SIG-M5 treated with dmso at 0.1 percent for 504 hours (cell line): ENCODE results near the gene PALM.

Experiments
- DNase-seq: peaks from one replicate; lab custom pipeline; 2025; ENCODE audit not compliant: unreplicated experiment; lab: John Stamatoyannopoulos, UW

Gene PALM

DNA sequence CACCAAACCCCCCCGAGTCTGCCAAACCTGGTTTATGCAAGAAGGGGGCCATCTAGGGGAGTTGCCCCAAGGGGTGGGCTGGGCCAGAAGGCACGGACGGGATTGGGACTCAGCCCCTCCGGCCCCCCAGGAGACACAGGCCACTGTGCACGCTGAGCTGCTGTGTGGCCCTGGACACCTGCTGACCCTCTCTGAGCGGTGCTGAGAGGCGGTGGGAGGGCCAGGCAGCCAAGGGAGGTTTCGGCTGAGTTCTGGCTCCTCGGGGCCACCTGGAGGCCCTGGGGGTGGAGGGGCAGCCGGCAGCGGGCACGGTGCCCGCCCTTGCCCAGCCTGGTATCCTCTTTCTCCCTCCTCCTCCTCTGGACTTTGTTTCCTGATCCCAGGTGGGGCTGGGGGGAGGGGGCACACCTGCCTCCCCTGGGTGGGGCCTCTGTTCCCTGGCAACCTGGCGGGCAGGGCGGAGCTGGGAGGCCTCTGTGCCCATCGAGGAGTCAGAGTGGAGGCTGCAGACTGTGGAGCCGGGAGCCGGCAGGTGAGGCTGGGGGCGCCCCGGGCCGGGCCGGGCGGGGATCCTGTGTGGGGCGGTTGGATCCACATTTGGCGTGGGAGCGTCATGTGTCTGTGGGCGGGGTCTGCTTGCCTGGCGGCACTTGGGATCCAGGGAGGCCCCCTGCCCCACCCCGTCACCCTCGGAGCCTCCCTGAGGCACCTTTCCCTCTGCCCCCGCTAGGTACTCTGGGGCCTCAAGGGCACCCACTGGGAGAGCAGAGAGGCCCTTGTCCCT, 42.1 kb downstream of the PALM start, which contains the start of gene MISP:
Gene MISP, plus strand, starts transcription at position 473 of the 784 bp plus-strand sequence. CDS start 5,835 bp downstream, outside the sequence.
- DNase-seq: peak; percentile 45

DNA sequence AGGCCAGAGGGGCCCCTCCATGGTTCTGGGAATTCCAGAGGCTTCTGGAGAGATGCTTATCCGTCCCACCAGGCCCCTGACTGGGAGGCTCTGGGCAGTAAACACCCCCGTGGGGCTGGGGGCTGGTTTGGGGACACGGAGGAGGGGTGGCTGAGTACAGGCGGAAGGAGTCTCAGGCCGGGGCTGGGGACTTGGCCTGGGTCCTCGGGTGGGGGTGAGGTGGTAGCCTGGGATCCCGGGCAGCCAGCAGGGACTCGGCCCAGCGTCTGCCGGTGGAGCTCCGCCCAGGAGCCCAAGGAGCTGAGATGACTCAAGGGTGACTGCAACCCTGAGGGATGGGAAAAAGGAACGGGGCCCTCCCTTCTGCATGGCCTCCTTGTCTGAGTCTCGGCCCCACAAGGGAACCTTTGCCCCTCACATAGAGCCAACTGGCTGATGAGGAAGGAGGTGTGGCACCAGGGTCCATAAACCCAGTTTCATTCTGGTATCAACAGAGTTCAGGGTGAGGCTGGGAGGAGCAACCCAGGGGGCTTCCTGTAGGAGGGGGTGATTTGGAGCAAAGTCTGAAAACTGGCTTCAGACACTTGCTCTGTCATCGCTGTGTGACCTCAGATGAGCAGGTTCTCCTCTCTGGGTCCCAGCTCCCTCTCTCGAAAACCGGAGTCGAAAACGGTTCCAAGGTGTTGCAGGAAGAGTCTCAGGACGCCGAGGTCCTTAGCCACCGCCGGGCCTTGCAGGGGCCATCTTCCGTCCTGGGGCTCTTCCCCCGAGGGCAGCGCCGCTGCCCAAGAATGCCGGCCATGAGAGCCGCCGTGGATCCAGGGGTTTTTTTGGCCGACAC, 43.0 kb downstream of the PALM start:
- DNase-seq: peak; percentile 42

DNA sequence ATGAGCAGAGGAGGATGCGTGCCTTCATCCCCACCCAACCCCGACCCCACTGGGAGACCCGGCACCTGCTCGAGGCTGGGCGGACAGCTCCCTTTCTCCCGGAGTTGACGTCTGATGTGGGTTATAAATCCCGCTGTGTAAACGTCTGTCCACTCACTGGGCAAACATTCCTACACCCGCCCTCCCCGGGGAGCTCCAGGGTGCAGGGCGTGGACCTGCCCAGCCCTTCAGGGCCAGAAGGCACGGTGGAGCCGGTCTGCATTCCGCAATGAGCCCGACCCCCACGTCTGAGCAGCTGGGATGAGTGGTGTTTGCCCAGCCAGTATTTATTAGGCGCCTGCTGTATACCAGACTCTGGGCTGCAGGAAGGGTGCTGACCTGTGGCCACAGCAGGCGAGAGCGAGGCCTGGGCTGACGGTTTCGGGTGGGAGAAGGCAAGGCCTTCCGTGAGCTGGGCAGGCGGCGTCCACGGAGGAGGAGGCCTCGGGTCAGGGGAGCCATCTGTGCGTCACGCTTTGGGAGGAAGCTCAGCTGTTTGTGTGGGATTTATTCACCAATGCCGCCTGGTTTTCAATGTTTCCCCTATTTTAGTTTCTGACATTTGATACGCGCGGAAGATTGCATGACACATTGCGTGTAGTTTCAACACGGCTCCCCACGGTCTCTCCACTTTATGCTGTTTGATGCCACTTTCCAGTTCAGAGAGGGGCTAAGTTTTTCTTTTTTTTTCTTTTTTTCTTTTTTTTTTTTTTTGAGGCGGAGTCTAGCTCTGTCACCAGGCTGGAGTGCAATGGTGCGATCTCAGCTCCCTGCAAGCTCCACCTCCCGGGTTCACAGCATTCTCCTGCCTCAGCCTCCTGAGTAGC, 44.1 kb downstream of the PALM start:
- DNase-seq: peak; percentile 83

DNA sequence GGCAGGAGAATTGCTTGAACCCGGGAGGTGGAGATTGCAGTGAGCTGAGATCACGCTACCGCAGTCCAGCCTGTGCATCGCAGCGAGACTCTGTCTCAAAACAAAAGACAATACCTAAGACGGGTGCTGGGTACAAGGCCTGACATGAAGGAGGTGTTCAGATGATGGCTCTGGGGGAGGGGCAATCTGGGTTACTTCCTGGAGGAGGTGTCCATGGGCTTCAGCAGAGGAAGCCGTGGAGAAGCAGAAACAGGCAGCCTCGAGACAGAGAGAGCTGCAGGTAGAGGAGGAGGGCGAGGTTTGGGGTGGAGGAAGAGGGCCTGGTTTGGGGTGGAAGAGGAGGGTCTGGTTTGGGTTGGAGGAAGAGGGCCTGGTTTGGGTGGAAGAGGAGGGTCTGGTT, 45.8 kb downstream of the PALM start:
- no peak for DNase-seq

DNA sequence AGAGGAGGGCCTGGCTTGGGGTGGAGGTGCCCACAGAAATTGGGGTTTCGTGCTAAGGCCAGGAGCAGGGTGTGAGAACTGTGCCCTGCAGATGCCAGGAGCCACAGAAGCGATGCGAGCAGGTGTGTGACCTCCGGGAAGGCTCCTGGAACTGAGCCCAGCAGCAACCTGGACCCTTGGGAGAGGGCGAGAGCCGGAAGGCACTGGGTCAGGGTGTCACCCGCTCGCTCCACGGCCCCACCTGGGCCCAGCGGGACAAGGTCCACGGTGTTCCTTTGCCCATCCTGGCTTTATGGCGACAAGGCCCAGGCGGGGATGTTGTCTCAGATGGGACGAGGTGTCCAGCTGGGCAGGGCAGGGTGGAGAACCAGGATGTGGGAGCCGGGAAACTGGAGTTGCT, 46.3 kb downstream of the PALM start:
- DNase-seq: no peak

DNA sequence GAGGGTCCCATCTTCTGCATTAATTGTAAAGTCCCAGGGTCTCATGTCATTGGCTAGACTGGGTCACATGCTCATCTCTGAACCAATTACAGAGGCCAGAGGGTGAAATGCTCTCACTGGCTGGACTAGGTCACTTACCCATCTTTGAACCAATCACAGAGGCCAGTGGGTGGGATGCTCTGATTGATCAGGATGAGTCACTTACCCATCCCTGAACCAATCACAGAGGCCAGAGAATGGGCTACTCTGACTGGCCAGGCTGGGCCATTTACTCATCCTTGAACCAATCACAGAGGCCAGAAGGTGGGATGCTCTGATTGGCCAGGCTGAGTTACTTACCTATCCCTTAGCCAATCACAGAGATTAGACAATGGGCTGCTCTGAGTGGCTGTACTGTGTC, 47.5 kb downstream of the PALM start:
- no peak for DNase-seq

DNA sequence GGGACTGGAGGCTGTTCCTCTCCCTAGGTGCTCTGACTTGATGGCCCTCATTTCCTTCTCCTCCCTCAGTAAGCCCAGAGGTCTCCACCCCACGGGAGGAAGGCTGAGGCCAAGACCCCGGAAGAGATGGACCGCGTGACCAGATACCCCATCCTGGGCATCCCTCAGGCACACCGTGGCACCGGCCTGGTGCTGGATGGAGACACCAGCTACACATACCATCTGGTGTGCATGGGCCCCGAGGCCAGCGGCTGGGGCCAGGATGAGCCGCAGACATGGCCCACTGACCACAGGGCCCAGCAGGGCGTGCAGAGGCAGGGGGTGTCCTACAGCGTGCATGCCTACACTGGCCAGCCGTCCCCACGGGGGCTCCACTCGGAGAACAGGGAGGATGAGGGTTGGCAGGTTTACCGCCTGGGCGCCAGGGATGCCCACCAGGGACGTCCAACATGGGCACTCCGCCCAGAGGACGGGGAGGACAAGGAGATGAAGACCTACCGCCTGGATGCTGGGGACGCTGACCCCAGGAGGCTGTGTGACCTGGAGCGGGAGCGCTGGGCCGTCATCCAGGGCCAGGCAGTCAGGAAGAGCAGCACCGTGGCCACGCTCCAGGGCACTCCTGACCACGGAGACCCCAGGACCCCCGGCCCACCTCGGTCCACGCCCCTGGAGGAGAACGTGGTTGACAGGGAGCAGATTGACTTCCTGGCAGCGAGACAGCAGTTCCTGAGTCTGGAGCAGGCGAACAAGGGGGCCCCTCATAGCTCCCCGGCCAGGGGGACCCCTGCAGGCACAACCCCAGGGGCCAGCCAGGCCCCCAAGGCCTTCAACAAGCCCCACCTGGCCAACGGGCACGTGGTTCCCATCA, 48.3 kb downstream of the PALM start:
- no peak for DNase-seq

DNA sequence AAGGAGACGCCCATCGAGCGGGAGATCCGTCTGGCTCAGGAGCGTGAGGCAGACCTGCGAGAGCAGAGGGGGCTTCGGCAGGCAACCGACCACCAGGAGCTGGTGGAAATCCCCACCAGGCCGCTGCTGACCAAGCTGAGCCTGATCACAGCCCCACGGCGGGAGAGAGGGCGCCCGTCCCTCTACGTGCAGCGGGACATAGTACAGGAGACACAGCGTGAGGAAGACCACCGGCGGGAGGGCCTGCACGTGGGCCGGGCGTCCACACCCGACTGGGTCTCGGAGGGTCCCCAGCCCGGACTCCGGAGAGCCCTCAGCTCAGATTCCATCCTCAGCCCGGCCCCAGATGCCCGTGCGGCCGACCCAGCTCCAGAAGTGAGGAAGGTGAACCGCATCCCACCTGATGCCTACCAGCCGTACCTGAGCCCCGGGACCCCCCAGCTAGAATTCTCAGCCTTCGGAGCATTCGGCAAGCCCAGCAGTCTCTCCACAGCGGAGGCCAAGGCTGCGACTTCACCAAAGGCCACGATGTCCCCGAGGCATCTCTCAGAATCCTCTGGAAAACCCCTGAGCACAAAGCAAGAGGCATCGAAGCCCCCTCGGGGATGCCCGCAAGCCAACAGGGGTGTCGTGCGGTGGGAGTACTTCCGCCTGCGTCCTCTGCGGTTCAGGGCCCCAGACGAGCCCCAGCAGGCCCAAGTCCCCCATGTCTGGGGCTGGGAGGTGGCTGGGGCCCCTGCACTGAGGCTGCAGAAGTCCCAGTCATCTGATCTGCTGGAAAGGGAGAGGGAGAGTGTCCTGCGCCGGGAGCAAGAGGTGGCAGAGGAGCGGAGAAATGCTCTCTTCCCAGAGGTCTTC, 49.3 kb downstream of the PALM start:
- DNase-seq: no peak

DNA sequence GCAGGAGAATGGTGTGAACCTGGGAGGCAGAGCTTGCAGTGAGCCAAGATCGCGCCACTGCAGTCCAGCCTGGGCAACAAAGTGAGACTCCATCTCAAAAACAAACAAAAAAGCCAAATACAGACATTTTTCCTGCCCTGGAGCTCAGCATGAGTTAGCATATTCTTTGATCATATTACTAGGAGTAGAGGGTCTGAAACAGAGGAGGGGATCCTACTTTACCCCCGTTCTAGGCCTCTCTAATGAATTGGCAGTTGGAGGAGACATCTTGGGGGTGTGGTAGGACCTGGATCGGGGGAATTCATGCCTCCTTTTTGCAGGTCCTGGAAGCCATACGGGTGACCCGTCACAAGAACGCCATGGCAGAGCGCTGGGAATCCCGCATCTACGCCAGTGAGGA, 54.4 kb downstream of the PALM start:
- no peak for DNase-seq

DNA sequence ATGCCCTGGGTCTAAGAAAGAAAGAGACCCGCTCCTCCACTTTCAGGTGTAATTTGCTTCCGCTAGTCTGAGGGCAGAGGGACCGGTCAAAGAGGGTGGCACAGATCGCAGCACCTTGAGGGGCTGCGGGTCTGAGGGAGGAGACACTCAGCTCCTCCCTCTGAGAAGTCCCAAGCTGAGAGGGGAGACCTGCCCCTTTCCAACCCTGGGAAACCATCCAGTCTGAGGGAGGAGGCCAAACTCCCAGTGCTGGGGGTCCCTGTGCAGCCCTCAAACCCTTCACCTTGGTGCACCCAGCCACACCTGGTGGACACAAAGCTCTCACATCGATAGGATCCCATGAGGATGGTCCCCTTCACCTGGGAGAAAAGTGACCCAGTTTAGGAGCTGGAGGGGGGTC, 55.1 kb downstream of the PALM start:
- no peak for DNase-seq

DNA sequence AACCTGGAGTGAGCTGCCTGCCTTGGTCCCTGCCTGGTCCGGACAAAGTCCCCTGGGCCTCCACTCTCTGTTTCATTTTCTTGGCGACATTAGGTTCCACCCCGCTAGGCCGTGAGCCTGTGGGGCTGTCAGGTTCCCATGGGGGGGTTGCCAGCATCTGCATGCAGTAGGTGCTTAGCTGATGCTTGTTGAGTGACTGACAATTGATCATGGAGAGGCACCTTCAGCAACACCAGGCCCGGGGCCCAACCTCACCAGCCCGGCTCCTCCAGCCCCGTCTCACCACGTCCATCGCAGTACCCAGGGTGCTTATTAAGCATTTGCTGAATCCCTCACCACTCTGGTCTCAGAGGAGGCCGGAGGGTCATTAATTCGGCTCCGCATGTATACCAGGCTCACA, 55.6 kb downstream of the PALM start:
- no peak for DNase-seq

DNA sequence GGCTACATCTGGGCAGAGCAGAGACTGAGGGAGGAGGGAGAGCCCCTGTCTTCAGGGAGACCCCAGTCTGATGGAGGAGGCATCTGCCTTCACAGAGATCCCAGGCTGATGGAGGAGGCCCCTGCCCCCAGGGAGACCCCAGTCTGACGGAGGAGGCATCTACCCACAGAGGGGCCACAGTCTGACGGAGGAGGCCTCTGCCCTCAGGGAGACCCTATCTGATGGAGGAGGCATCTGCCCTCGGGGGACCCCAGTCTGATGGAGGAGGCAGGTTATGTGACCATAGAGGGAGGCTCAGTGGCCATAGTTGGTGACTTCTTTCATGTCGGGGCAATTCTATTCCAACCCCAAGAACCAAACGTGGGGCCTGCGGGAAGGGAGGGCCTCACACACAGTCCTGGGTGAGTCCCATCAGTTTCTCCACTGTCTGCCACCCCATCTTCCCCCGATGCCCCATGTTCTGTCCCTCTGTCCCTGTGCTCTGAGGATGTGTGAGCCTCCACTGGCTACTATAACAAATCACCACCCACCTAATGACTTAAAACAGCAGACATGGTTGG, 56.5 kb downstream of the PALM start:
- DNase-seq: no peak

DNA sequence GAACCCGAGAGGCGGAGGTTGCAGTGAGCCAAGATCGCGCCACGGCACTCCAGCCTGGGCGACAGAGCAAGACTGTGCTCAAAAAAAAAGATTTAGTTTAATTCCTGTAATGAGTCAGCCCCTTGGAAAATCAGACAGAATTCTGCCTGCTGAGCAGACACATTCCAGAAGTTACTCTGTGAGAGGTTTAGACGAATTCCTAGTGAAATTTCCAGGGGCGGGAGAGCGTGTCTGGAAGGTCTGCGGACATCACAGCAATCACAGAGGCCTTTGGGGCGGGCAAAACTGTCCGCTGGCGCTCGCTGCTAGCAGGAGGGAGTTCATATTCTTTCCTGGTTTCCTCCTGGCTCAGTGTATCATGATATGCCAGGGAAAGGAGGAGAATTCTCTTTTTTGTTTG, 59.7 kb downstream of the PALM start:
- DNase-seq: no peak

DNA sequence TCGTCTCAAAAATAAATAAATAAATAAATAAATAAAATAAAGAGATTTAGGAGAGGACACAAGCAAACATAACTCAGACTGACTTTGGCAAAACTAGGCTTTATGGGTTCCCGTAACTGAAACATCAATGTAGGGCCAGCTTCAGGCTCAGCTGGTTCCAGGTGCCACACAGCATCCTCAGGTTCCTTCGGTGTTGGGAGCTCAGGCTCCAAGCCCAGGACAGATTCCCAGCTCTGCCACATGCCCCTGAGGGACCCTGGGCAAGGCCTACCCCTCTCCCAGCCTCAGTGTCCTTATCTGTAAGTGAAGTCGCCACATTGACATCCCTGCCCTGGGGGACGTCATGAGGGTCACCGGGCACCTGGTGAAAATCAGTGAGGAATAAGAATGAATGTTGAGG, 60.9 kb downstream of the PALM start:
- DNase-seq: no peak

DNA sequence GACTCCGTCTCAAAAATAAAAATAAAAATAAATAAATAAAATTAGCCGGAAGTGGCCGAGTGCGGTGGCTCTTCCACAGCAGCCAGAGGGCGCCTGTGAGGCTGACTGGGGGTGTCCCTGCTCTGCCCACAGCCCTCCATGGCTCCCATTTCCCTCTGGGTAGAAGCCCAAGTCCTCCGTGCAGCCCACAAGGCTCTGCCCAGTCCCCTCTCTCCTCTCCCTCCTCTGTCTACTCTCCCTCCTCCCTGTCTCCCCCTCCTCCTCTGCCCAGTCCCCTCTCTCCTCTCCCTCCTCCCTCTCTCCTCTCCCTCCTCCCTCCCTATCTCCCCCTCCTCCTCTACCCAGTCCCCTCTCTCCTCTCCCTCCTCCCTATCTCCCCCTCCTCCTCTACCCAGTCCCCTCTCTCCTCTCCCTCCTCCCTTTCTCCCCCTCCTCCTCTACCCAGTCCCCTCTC, 62.6 kb downstream of the PALM start:
- peak; percentile 18 for DNase-seq

DNA sequence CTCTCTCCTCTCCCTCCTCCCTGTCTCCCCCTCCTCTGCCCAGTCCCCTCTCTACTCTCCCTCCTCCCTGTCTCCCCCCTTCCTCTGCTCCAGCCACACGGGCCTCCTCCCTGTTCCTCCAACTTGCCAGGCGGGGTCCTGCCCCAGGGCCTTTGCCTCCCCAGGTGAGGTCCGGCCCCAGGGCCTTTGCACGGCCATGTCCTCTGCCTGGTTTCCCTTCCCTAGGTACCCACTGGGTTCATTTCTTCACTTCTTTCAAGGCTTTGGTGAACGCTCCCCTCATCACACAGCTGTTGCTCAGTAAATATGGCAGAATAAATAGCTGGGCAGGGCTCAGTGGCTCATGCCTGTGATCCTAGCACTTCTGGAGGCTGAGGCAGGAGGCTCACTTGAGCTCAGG, 63.3 kb downstream of the PALM start:
- no peak for DNase-seq

DNA sequence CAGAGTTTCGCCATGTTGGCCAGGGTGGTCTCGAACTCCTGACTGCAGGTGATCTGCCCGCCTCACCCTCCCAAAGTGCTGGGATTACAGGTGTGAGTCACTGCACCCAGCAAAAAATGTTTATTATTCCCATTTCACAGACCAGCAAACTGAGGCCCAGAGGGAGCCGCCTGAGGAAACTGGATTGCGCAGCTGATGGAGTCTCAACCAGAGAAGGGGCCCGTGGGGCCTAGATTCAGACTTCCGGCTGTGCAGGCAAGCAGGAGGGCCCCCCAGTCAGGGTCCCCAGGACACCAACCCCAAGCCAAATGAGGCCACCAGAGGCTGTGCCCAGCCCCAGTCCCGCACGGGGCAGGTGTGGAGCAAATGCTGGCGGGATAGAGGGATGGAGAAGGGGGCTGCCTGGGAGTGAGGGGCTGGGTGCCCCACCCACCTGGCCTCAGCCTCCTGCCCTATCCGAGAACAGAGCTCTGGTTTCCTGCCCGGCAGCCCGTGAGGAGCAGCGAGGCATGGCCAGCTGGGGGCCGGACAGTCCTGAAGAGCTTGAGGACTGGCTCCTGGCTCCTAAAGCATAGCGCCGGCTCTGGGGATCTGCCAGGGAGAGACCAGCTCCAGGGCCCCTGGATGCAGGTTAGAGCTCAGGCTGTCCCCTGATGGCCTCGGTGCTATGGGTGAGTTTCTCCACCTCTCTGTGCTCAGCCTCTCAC, 64.1 kb downstream of the PALM start:
- no peak for DNase-seq

DNA sequence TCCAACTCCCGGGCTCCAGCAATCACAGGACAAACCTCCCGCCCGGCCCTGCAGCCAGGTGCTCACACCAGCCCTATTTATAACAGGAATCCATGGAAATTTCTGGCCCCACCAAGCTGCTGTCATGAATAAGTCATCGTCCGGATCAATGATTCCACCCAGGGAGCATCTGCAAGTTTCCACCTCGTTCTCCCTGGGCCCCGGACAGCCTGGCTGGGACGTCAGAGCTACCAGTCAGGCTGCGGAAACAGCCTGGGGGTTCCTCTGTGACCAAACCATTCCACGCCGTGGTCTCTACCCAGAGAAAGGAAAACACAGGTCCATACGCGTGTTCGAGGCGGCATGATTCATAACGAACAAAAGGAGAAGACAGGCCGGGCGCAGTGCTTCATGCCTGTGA, 67.8 kb downstream of the PALM start:
- DNase-seq: no peak
